LHCN-M2 (cell line): Measurements from ENCODE around the gene OGDHL. TPM values are rescaled to one million over a fixed set of nuclear protein-coding genes. Genes with fewer than 3 reads are reported as not detected.

Experiments
- DNase-seq: peaks from one replicate; pipeline ENCODE4 v3.0.0-alpha.2; 2012; ENCODE audit warnings: low read depth
- total RNA-seq: library from RNA; depleted of rRNA; stranded (reverse); fragments of >200 nt; gene quantifications from 2 replicates; pipeline ENCODE4 v1.2.3, GENCODE V29; 2014; rRNA removed

The OGDHL gene
- total RNA-seq, 1 experiment from 2014 or later: 0.06 TPM

- no peak for DNase-seq
Measured at GRCh38 chr10:49690698-49691356, 71.3 kb downstream of the OGDHL start.

- no peak for DNase-seq
Measured at GRCh38 chr10:49689882-49690510, 72.1 kb downstream of the OGDHL start.

GRCh38 chr10:49688920-49689319, 73.2 kb downstream of the OGDHL start:
- no peak for DNase-seq

GRCh38 chr10:49688261-49688846, 73.8 kb downstream of the OGDHL start:
- no peak for DNase-seq

GRCh38 chr10:49686651-49687050, 75.5 kb downstream of the OGDHL start:
- no peak for DNase-seq

Other genes starting within 250 kb of the OGDHL start
- 6.3 and 7.3 TPM in 2 replicates for gene ERCC6, start 223.2 kb downstream of the OGDHL start, total RNA-seq
- gene SLC18A3, start 152.0 kb downstream of the OGDHL start, total RNA-seq: not detected in 2 replicates
- gene CHAT, start 148.3 kb downstream of the OGDHL start, total RNA-seq: not detected in 2 replicates
- not detected in 2 replicates for gene C10orf53, start 82.7 kb downstream of the OGDHL start, total RNA-seq
- gene PARG, start 179.7 kb upstream of the OGDHL start, total RNA-seq: 22.8 and 23.1 TPM in 2 replicates
- 14.4 and 14.8 TPM in 2 replicates for gene TIMM23B, start 179.7 kb upstream of the OGDHL start, total RNA-seq
- gene AGAP6, start 226.1 kb upstream of the OGDHL start, total RNA-seq: 4.8 and 5.6 TPM in 2 replicates